MM.1S (cell line): ENCODE measurements around the gene GOSR2.
"Not testable (repeated sequence)": the region's sequence is repeated elsewhere in the genome, so short reads cannot be mapped to it uniquely, and the experiment has no call there.

Experiments
- CTCF ChIP-seq: fragments of 300-600 bp; sonication (generic); IDR thresholded peaks from 2 replicates; pipeline ENCODE4 v1.5.1; 2016; ENCODE audit warnings: antibody characterized with exemption, low read length, mixed read lengths
- EZH2 ChIP-seq: fragments of 300-600 bp; sonication (generic); optimal IDR thresholded peaks from 2 replicates; pipeline ENCODE3; 2017; ENCODE audit warnings: low read depth, mild to moderate bottlenecking, antibody characterized with exemption, low read length, mixed read lengths

DNA sequence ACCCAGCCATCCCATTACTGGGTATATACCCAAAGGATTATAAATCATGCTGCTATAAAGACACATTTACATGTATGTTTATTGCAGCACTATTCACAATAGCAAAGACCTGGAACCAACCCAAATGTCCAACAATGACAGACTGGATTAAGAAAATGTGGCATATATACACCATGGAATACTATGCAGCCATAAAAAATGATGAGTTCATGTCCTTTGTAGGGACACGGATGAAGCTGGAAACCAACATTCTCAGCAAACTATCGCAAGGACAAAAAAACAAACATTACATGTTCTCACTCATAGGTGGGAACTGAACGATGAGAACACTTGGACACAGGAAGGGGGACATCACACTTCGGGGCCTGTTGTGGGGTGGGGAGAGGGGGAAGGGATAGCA, 998 bp upstream of the GOSR2 start:
- TF ChIP-seq CTCF, EZH2: not testable (repeated sequence)
